ENCODE data around the gene TRABD2B. TPM values are rescaled to one million over a fixed set of nuclear protein-coding genes. Genes with fewer than 3 reads are reported as not detected.

The TRABD2B gene
- total RNA-seq, 1 donor = not detected

- no peak for DNase-seq (ENCODE audit: low read depth in 2 of 3, low spot score in 2 of 3)
These were observed 184.2 kb downstream of the TRABD2B start for GRCh38 chr1:47812904-47813514.

GRCh38 chr1:47810964-47811682, 186.1 kb downstream of the TRABD2B start:
- no peak for DNase-seq (ENCODE audit: low read depth in 2 of 3, low spot score in 2 of 3)

DNA sequence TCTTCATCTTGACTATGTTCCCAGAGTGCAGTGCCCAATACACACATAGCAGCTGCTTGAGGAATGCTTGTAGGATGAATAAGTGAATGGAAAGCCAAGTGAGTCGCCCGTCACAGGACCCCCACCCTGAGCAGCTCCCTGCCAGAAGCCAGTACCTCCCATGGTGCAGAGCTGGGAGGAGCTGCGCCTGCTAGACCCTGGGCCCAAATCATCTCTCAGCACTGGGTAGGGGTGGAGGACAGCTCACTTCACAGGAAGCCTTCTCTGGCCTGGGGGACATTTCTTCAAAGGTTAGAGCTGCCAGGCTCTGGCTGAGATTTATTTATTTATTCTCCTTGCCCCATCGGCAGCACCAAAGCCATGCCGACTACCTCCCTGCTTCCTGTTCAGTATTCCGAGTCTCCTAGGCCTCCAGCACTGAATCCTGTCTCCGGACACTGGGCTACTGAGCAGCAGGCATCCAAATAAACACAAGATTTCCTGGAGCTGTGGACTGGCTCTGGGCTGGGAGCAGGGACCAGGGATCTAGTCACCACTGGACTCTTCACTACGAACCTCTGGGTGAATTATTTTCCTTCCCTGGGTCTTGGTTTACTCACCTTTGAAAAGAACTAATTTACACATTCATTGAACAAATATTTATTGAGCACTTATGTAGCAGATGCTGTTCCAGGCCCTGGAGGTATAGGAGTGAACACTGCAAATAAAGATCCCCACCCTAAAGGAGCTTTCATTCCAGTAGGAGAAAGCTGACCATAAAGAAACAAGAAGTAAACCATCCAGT, 187.7 kb downstream of the TRABD2B start:
- DNase-seq (ENCODE audit: low read depth in 2 of 3, low spot score in 2 of 3) = no peak

DNA sequence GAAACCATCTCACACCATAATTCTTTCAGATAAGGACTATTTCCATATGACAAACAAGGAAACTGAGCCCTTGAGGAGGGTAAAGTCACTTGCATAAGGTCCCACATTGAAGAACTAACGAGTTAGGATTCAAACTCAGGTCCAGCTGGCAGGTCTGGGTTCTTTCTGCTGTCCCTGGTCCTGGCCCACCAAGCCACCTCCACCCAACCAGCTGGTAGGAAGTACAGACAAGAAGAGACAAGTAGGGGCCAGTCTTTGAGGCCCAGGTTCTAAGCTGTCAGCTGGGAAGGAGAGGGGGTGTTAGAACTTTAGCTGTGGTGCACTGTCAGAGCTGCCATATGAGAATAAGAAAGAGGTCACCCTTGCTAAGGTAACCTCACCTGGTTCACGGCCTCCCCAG, 188.6 kb downstream of the TRABD2B start:
- DNase-seq (ENCODE audit: low read depth in 2 of 3, low spot score in 2 of 3) = no peak

GRCh38 chr1:47805921-47806361, 191.2 kb downstream of the TRABD2B start:
- no peak for DNase-seq (ENCODE audit: low read depth in 2 of 3, low spot score in 2 of 3)

DNA sequence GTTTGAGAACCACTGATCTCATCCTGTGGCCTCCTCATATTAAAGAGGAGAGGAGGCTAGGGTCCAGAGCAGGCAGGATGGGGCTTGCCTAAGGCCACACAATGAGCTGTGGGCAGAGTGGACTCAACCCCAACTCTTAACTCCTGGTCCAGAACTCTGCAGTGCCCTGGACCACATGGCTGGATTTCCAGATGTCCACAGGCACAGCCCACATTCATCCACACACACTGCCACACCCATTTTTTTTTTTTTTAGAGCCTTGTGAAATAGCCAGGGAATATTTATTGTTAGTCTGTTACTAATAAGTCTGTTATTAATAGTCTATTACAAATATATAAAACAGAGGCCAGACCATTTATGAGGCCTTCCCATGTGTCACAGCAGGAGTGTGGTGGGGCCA, 192.2 kb downstream of the TRABD2B start:
- no peak for DNase-seq (ENCODE audit: low read depth in 2 of 3, low spot score in 2 of 3)

DNA sequence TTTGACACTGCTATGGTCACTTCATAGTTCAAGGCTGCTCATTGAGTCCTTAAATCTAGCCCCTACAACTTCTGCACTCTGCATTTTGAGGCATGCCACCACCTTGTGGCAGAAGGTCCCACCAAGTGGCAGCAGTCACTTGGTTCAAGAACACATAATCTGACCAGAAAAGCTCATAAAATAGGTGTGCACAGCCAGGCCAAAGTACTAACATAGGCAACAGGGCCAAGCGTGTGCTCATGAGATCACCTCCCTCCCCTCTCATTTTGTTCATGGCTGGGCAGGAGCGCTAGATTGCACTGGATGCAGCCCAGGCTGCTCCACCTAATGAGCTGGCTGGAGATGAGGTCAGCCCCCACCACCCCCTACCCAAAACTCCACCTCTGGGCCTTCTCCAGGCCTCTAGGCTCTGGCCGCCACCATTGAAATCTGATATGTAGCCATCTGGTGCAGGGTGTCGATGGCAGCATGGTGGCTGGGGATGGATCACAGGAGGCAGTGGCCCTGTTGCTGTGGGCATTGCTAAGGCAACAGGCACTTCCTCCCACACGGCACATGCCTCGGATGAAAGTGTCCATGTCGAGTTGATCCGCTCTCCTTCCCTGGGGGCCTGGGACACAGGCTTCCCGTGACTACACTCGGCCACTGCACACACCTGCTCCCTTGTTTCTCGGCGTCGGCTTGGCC, 193.2 kb downstream of the TRABD2B start:
- DNase-seq (ENCODE audit: low read depth in 2 of 3, low spot score in 2 of 3) = no peak

GRCh38 chr1:47797575-47797974, 199.6 kb downstream of the TRABD2B start:
- DNase-seq (ENCODE audit: low read depth in 2 of 3, low spot score in 2 of 3) = no peak

DNA sequence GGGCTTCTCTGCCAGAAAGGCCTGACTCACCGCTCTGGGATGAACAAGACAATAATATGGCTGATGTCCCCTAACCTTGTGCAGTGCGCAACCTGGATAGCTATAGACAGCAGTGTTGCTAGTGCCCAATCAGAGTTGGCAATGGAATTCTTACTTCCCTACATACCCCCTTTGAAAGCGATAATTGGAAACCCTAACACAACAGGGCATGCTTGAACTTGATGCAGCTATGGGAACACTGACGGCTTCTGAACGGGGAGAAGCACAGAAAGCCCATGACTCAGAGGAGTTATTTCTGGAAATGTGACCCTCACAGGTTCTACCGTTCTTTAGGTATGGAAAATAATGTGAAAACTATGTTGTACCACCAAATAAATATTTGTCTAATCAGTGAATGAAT, 200.6 kb downstream of the TRABD2B start:
- DNase-seq (ENCODE audit: low read depth in 2 of 3, low spot score in 2 of 3) = no peak

DNA sequence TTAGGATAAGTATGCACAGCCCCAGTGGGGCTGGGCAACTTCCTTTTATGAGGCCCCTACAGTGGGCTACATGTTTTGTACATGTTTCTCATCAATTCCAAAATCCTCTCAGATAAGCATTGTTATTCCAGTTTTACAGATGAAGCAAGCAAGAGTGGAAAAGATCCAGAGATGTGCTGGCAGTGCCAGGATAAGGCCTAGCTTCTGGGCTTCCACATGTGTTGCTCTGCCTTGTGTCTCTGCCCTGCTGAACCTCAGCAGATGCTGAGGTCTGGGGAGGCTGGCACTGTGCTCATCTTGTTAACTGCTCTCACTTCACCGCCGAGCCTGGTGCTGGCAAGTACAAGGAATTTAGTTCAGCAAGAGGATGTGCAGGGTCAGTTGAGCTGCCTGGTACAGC, 202.1 kb downstream of the TRABD2B start:
- no peak for DNase-seq (ENCODE audit: low read depth in 2 of 3, low spot score in 2 of 3)

DNA sequence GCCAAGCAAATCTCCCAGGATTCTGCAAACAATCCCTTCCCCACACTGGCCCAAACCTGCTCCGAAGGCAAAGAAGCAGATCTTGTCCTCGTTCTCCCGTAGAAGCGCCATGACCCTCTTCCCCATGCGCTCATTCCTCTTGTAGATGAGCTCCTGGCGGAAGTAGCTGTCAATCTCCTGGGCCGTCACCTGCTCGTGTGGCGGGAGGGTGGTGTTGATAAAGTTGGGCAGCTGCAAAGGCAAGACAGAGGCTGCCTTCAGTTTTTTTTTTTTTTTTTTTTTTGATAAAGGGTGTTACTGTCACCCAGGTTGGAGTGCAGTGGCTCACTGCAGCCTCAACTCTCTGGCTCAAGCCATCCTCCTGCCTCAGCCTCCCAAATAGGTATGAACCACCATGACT, 202.7 kb downstream of the TRABD2B start:
- DNase-seq (ENCODE audit: low read depth in 2 of 3, low spot score in 2 of 3) = no peak

GRCh38 chr1:47794081-47794480, 203.1 kb downstream of the TRABD2B start:
- DNase-seq (ENCODE audit: low read depth in 2 of 3, low spot score in 2 of 3) = no peak

DNA sequence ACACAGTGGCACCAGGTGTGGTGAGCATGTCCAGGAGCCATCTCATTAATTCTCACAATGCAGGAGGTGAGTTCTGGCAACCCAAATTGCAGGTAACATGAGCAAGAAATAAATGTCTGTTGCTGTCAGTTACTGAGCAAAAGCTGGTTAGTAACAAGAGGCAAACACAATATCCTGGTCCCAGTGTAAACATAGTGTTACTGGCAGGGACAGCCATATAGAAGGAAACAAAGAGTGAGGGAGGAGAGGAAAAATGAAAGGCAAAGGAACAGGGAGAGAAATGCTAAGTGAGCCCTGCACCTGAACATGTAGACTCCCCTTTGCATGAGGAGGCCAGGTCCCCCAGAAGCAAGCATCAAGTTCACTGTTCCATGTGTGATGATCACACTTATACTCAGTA, 203.6 kb downstream of the TRABD2B start:
- no peak for DNase-seq (ENCODE audit: low read depth in 2 of 3, low spot score in 2 of 3)

DNA sequence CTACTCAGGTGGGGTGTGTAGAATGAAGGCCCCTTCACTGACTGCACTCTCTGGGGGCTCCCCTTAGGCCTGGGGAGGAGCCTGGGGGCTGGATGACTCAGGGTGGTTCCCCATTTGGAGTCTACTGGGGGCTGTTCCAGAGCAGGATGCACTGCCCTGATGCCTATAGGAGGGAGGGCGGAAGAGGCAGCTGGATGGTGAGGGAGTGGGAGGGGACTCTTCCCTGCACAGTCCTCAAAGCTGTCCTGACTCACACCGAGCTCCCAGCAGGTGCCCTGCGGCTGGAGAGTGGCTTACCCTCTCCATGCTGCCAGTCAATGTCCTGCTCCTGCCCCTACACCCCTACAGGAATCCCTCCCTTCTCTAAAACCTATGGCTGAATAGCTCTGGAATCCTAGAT, 204.4 kb downstream of the TRABD2B start:
- DNase-seq (ENCODE audit: low read depth in 2 of 3, low spot score in 2 of 3) = no peak

GRCh38 chr1:47791879-47792608, 205.1 kb downstream of the TRABD2B start:
- no peak for DNase-seq (ENCODE audit: low read depth in 2 of 3, low spot score in 2 of 3)

DNA sequence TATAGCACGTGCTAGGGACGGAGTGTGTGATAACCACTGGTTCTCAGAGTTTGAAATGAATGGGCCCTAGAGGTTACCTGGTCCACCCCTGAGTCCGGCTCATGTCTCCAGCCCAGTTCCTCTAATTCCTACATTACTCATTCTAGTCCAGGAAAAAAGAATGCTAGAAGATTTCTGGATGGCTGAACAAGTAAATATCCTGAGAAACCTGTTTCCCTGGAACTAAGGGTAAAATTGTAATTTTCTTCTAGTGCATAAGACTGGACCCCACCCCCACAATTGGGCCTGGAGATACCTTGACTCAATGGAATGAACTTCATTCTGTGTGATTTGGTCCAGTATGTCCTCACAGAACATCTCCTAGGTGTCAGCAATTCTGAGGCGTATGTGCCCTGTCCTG, 208.4 kb downstream of the TRABD2B start:
- no peak for DNase-seq (ENCODE audit: low read depth in 2 of 3, low spot score in 2 of 3)

DNA sequence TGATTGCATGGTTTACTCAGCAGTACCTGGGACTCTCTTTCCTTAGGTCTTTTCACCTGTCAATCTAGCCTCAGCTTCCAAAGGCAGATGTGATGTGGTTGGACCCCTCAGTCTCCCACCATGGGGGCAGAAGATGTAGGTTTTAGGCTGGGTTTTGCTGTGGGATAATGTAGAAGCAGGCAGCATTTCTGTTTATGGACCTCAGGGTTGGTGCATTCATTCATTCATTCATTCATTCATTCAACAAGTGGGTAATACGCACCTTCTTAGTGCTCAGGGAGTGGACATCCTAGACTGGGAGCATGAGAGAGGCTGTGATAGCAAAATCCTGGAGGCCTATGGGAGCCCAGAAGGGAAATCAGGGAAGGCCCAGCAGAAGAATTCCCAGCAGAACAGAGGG, 209.6 kb downstream of the TRABD2B start:
- DNase-seq (ENCODE audit: low read depth in 2 of 3, low spot score in 2 of 3) = no peak

DNA sequence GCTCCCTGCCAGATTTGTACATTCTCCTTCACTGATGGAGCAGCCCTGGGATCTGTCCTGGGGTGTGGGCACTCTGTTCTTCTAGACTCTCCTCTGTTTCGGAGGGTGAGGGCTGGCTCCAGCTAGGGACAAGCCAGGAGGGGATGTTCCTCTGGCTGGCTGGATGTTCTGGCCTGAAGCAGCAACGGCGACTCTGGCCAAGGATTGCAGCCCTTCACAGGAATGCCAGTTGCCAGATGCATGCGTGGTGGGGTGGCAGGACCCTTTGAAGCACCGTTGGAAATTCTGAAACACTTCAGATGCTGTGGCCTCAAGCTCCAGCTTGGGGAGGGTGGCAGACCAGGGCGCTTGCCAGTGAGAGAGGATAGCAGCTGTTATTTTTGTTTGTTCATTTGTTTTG, 210.9 kb downstream of the TRABD2B start:
- DNase-seq (ENCODE audit: low read depth in 2 of 3, low spot score in 2 of 3) = no peak

DNA sequence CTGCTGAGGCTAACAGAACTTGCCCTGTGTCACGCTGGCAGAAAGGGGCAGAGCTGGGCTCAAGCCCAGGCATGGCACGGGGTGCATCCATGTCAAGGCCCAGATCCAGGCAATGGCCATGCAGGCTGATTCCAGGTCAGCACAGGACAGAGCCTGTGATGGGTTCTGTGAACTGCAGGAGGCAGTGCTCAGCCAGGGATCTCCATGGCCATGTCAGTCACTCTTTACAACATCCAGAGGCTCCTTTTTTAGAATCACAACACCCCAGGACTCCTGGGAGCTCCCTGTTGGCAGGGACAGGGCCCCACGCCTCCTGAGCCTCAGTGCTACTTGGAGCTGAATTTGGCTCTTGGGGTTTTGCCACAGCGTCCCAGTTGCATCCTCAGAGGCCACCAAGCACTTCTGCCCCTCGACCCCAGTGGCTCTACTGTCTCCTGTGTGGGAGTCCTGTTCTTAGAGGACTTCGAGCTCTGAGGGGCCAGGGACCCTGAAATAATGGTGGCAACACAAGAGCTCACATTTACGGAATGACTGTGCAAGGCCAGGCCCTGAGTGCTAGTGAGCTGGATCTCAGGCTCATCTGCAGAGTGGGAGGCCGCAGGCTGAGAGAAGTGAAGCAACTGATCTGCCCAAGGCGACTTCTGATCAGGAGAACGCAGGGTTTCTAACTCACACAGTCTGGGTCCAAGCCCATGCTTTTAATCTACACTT, 211.5 kb downstream of the TRABD2B start:
- DNase-seq (ENCODE audit: low read depth in 2 of 3, low spot score in 2 of 3) = no peak

GRCh38 chr1:47785118-47785517, 212.1 kb downstream of the TRABD2B start:
- no peak for DNase-seq (ENCODE audit: low read depth in 2 of 3, low spot score in 2 of 3)

Data from hematopoietic multipotent progenitor cell (in vitro differentiated cells).